HepG2 (cell line): ENCODE data around the gene INTS1. TPM values are rescaled to one million over a fixed set of nuclear protein-coding genes. Genes with fewer than 3 reads are reported as not detected.

Source experiments
- ATAC-seq: fragments of 200-7000 bp; cut with Tn5 transposase; 3 replicates; pipeline ENCODE4 v1.9.1; 2020; ENCODE audit warnings: mild to moderate bottlenecking, moderate library complexity
- BruUV-seq: library from RNA; stranded (reverse); fragments of 400-500 nt; replicated peaks from 2 replicates; lab custom pipeline; 2021; lab: Mats Ljungman, UMichigan
- CTCF ChIA-PET: fragments of 300-600 bp; formaldehyde crosslinking; extraction: SDS; loops from one replicate; lab custom pipeline; 2021; ENCODE audit warnings: low total read pairs, inconsistent platforms, low intra/inter-chr PET ratio; lab: Yijun Ruan, JAX
- POLR2A ChIA-PET: fragments of 350-600 bp; sonication (Branson Sonifier 250); formaldehyde crosslinking; loops from one replicate; lab custom pipeline; 2020; ENCODE audit warnings: antibody characterized with exemption, inconsistent platforms; lab: Yijun Ruan, JAX
- DNase-seq: peaks from one replicate; pipeline ENCODE4 v3.0.0-alpha.2; 2015; ENCODE audit warnings: low spot score
- FAIRE-seq: peaks from 3 replicates; lab custom pipeline; 2011; peaks lifted over from hg19 to GRCh38; lab: Jason Lieb, UNC
- H2AFZ ChIP-seq: one replicate; pipeline ENCODE4 v1.6.1; 2011; ENCODE audit warnings: low read length, inconsistent platforms
- H3K27ac ChIP-seq: fragments of 300-600 bp; 3 replicates; pipeline ENCODE4 v1.8.0; 2011; ENCODE audit warnings: mixed run types, mild to moderate bottlenecking, mixed read lengths, low read length, inconsistent platforms; ENCODE audit not compliant: insufficient read depth; ENCODE audit errors: extremely low read length
- H3K27me3 ChIP-seq, 2 experiments: fragments of 200-600 bp in 1 of 2; 2 replicates in 1 of 2; 3 replicates in 1 of 2; pipeline versions ENCODE4 v1.6.0 to v1.8.0; 2011; ENCODE audit warnings: low read length in 2 of 2, mild to moderate bottlenecking in 2 of 2, moderate library complexity in 2 of 2, inconsistent platforms in 1 of 2; ENCODE audit not compliant: insufficient read depth in 2 of 2, control insufficient read depth in 1 of 2
- H3K36me3 ChIP-seq, 2 experiments: fragments of 200-600 bp in 1 of 2; replicated peaks in 1 of 2; 2 replicates in 1 of 2; 3 replicates in 1 of 2; pipeline versions ENCODE4 v1.5.1 to v1.8.0; 2011; ENCODE audit warnings: low read length in 2 of 2, inconsistent platforms in 1 of 2; ENCODE audit not compliant: insufficient read depth in 2 of 2, control insufficient read depth in 1 of 2
- H3K4me1 ChIP-seq: 2 replicates; pipeline ENCODE4 v1.5.1; 2012; ENCODE audit warnings: low read length, inconsistent platforms; ENCODE audit not compliant: insufficient read depth
- H3K4me2 ChIP-seq: 2 replicates; pipeline ENCODE4 v1.6.0; 2011; ENCODE audit warnings: low read depth, low read length, inconsistent platforms
- H3K4me3 ChIP-seq, 3 experiments: fragments of 200-600 bp in 1 of 3; sonication (generic), shearing (Covaris generic) in 1 of 3; replicated peaks in 1 of 3; 2 replicates each; pipeline ENCODE4 v1.5.1; 2011 to 2016; ENCODE audit warnings: low read length in 3 of 3, inconsistent platforms in 2 of 3, low read depth in 2 of 3, mild to moderate bottlenecking in 2 of 3, control low read depth in 1 of 3, mixed read lengths in 1 of 3; ENCODE audit not compliant: insufficient read depth in 1 of 3
- H3K79me2 ChIP-seq: one replicate; pipeline ENCODE4 v1.6.1; 2011; ENCODE audit warnings: low read length, inconsistent platforms; ENCODE audit not compliant: insufficient read depth
- H3K9ac ChIP-seq: 2 replicates; pipeline ENCODE4 v1.6.0; 2011; ENCODE audit warnings: mild to moderate bottlenecking, low read depth, low read length, inconsistent platforms; ENCODE audit not compliant: insufficient read depth
- H3K9me3 ChIP-seq: 2 replicates; pipeline ENCODE4 v1.5.1; 2012; ENCODE audit warnings: mild to moderate bottlenecking, low read length
- H4K20me1 ChIP-seq: 2 replicates; pipeline ENCODE4 v1.6.0; 2011; ENCODE audit warnings: inconsistent platforms, mild to moderate bottlenecking, low read length, moderate library complexity; ENCODE audit not compliant: insufficient read depth
- CTCF ChIP-seq: sonication (generic); formaldehyde crosslinking; IDR thresholded peaks from 2 replicates; pipeline ENCODE4 v1.5.0; 2020; ENCODE audit warnings: mild to moderate bottlenecking, missing genetic modification reagents, moderate library complexity
- FOXO4 ChIP-seq: sonication (generic); formaldehyde crosslinking; conservative IDR thresholded peaks from 2 replicates; pipeline ENCODE4 v1.8.1; 2023; ENCODE audit warnings: missing genetic modification reagents
- NR0B2 ChIP-seq: sonication (generic); formaldehyde crosslinking; IDR thresholded peaks from 2 replicates; pipeline ENCODE4 v1.4.0; 2020; ENCODE audit warnings: mild to moderate bottlenecking, missing genetic modification reagents
- RARG ChIP-seq: sonication (generic); formaldehyde crosslinking; IDR thresholded peaks from 2 replicates; pipeline ENCODE4 v1.4.0; 2020; ENCODE audit warnings: low read depth, mild to moderate bottlenecking, missing genetic modification reagents
- STAG1 ChIP-seq: sonication (generic); formaldehyde crosslinking; IDR thresholded peaks from 2 replicates; pipeline ENCODE4 v1.4.0; 2020; ENCODE audit warnings: missing genetic modification reagents
- SUZ12 ChIP-seq: fragments of 150-350 bp; IDR thresholded peaks from 2 replicates; pipeline ENCODE4 v1.6.1; 2014; ENCODE audit warnings: low read depth, low read length
- ZNF367 ChIP-seq: sonication (generic); formaldehyde crosslinking; IDR thresholded peaks from 2 replicates; pipeline ENCODE4 v1.4.0; 2020; ENCODE audit warnings: missing genetic modification reagents, borderline replicate concordance
- ZNF44 ChIP-seq: sonication (generic); formaldehyde crosslinking; IDR thresholded peaks from 2 replicates; pipeline ENCODE4 v1.5.1; 2020; ENCODE audit warnings: mild to moderate bottlenecking, missing genetic modification reagents
- WGBS: methylation state at CpG from one replicate; pipeline ENCODE4 v1.1.6; 2017; ENCODE audit warnings: low lambda C conversion rate; 5-methylcytosine and 5-hydroxymethylcytosine counted together
- in situ Hi-C: cut with HindIII; loops from 2 replicates; pipeline ENCODE4 v1.10.0; 2017; ENCODE audit warnings: low pct_unique_long_range_greater_than_20kb; ENCODE audit not compliant: extremely low pct_ligation_motif_present
- intact Hi-C: fragments of 100-400 bp; cut with micrococcal nuclease; formaldehyde crosslinking; loops from one replicate; pipeline ENCODE4 v1.10.0; 2022; ENCODE audit not compliant: unreplicated experiment
- polyA plus RNA-seq, 8 experiments: library from polyadenylated mRNA; depleted of rRNA in 3 of 8; stranded (reverse) in 7 of 8; unstranded in 1 of 8; fragments of >200 nt; fragmentation: Illumina TruSeq in 4 of 8; extraction: Trizol in 4 of 8; gene quantifications; 2 replicates each; pipeline versions ENCODE4 v1.2.1 to v1.2.3, GENCODE V29; 2011 to 2016; ENCODE audit warnings: low read depth in 4 of 8, missing spikeins in 1 of 8, mixed read lengths in 1 of 8; ENCODE audit not compliant: insufficient read depth in 1 of 8
- total RNA-seq, 5 experiments: library from RNA; depleted of rRNA; stranded (reverse); fragments of >200 nt; fragmentation: Illumina TruSeq; extraction: Trizol; gene quantifications; 2 replicates each; pipeline ENCODE4 v1.2.3, GENCODE V29; 2016; ENCODE audit warnings: low read depth in 1 of 5
- TF ChIP-seq, protein P1 (sequence below): sonication (generic); formaldehyde crosslinking; IDR thresholded peaks from 2 replicates; pipeline ENCODE4 v1.4.0; 2020; ENCODE audit warnings: missing genetic modification reagents
- TF ChIP-seq, protein P2 (sequence below): sonication (generic); formaldehyde crosslinking; IDR thresholded peaks from 2 replicates; pipeline ENCODE4 v1.4.0; 2020; ENCODE audit warnings: missing genetic modification reagents, borderline replicate concordance
- TF ChIP-seq, protein P3 (sequence below): sonication (generic); formaldehyde crosslinking; conservative IDR thresholded peaks from 2 replicates; pipeline ENCODE4 v1.4.0; 2020; ENCODE audit warnings: missing genetic modification reagents

INTS1 gene
- total and polyA plus RNA-seq, 2 of the 13 experiments (the other 11 are each of a cell fraction or from before 2014, with no cell fraction given) = 13.7 to 29.0 TPM

- ChIA-PET CTCF (no interaction called here), POLR2A (no interaction called here)
- H3K4me1 ChIP-seq = peaks cover 6% of the 10 kb centered on the region; the same call in 1 of the 2 replicates
- H3K4me3 ChIP-seq = no peak overlapping the region
- ATAC-seq (no peak), DNase-seq (no peak), FAIRE-seq (no peak)
- H3K79me2 ChIP-seq = no peaks in the 10 kb centered on the region
- no peaks in the 10 kb centered on the region for H3K9me3 ChIP-seq
- peaks cover 11 to 44% of the 10 kb centered on the region in 2 experiments; a peak in 4 of 5 replicates for H3K27me3 ChIP-seq
- BruUV-seq = no TSS peak
- no peaks in the 10 kb centered on the region for H3K36me3 ChIP-seq
- H3K9ac ChIP-seq = no peak overlapping the region
- 10% methylated on average over 2 of the region's 8 CpGs for WGBS
- H3K4me2 ChIP-seq = no peak overlapping the region
- no peak overlapping the region for H2AFZ ChIP-seq
- H4K20me1 ChIP-seq = no peaks in the 10 kb centered on the region
- intact Hi-C loops = no loop called here
- in situ Hi-C loops = no loop called here
- H3K27ac ChIP-seq = no peak overlapping the region
- TF ChIP-seq, protein P1, sequence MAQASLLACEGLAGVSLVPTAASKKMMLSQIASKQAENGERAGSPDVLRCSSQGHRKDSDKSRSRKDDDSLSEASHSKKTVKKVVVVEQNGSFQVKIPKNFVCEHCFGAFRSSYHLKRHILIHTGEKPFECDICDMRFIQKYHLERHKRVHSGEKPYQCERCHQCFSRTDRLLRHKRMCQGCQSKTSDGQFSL (CRISPR knock-in tag) = no peak
- no peak for TF ChIP-seq CTCF
- no peak for TF ChIP-seq STAG1
- no peak for TF ChIP-seq ZNF44 (CRISPR knock-in tag)
- TF ChIP-seq, protein P2, sequence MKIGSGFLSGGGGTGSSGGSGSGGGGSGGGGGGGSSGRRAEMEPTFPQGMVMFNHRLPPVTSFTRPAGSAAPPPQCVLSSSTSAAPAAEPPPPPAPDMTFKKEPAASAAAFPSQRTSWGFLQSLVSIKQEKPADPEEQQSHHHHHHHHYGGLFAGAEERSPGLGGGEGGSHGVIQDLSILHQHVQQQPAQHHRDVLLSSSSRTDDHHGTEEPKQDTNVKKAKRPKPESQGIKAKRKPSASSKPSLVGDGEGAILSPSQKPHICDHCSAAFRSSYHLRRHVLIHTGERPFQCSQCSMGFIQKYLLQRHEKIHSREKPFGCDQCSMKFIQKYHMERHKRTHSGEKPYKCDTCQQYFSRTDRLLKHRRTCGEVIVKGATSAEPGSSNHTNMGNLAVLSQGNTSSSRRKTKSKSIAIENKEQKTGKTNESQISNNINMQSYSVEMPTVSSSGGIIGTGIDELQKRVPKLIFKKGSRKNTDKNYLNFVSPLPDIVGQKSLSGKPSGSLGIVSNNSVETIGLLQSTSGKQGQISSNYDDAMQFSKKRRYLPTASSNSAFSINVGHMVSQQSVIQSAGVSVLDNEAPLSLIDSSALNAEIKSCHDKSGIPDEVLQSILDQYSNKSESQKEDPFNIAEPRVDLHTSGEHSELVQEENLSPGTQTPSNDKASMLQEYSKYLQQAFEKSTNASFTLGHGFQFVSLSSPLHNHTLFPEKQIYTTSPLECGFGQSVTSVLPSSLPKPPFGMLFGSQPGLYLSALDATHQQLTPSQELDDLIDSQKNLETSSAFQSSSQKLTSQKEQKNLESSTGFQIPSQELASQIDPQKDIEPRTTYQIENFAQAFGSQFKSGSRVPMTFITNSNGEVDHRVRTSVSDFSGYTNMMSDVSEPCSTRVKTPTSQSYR = no peak
- no peak for TF ChIP-seq SUZ12
- TF ChIP-seq ZNF367 (CRISPR knock-in tag) = no peak
- TF ChIP-seq RARG (CRISPR knock-in tag) = no peak
- no peak for TF ChIP-seq FOXO4
- no peak for TF ChIP-seq NR0B2 (CRISPR knock-in tag)
- TF ChIP-seq, protein P3, sequence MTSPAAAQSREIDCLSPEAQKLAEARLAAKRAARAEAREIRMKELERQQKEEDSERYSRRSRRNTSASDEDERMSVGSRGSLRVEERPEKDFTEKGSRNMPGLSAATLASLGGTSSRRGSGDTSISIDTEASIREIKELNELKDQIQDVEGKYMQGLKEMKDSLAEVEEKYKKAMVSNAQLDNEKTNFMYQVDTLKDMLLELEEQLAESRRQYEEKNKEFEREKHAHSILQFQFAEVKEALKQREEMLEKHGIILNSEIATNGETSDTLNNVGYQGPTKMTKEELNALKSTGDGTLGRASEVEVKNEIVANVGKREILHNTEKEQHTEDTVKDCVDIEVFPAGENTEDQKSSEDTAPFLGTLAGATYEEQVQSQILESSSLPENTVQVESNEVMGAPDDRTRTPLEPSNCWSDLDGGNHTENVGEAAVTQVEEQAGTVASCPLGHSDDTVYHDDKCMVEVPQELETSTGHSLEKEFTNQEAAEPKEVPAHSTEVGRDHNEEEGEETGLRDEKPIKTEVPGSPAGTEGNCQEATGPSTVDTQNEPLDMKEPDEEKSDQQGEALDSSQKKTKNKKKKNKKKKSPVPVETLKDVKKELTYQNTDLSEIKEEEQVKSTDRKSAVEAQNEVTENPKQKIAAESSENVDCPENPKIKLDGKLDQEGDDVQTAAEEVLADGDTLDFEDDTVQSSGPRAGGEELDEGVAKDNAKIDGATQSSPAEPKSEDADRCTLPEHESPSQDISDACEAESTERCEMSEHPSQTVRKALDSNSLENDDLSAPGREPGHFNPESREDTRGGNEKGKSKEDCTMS (CRISPR knock-in tag) = no peak
Observed at GRCh38 chr7:1421946-1422345, 82.2 kb downstream of the INTS1 start.
